ENCODE measurements around the gene PER3. TPM values are rescaled to one million over a fixed set of nuclear protein-coding genes. Genes with fewer than 3 reads are reported as not detected.

Gene PER3
- total RNA-seq, 5 donors from 2014 or later (not counting 1 experiment from before 2014, with no cell fraction given), result 4.2 to 13.5 (median 7.4) TPM

GRCh38 chr1:7831458-7831857, 47.4 kb downstream of the PER3 start:
- H3K27me3 ChIP-seq (replicated peaks in 1 of 2; ENCODE audit: control insufficient read depth in 2 of 2, extremely low read depth in 1 of 2, insufficient read depth in 2 of 2, low read length in 1 of 2), result no peaks in the 10 kb centered on the region
- H3K4me1 Mint-ChIP-seq, result peaks cover 0 to 24% (median 2%) of the 10 kb centered on the region in 3 donors
- CTCF ChIA-PET, result no interaction called here
- no peaks in the 10 kb centered on the region for H3K9me3 ChIP-seq
- H3K36me3 ChIP-seq (ENCODE audit: control insufficient read depth in 2 of 2, extremely low read depth in 1 of 2, insufficient read depth in 1 of 2, low read length in 1 of 2), result peaks cover 0 to 13% of the 10 kb centered on the region in 2 donors
- no peak overlapping the region for H3K4me3 ChIP-seq (ENCODE audit: control insufficient read depth in 1 of 2, extremely low read depth in 1 of 2, low read length in 1 of 2)
- no peak overlapping the region for H3K27ac ChIP-seq (ENCODE audit: low read length)
- no peaks in the 10 kb centered on the region for H3K27me3 Mint-ChIP-seq
- peaks cover 0 to 8% of the 10 kb centered on the region in 2 experiments for H3K4me1 ChIP-seq (ENCODE audit: control insufficient read depth in 1 of 2, extremely low read depth in 1 of 2, insufficient read depth in 2 of 2, low read length in 2 of 2)
- no peaks in the 10 kb centered on the region for H3K9me3 Mint-ChIP-seq
- ATAC-seq (replicated peaks in 1 of 4) (no peak), DNase-seq (no peak)
- no peak overlapping the region for H3K4me3 Mint-ChIP-seq
- peaks cover 29% of the 10 kb centered on the region for H3K36me3 Mint-ChIP-seq
- no peak overlapping the region for H3K27ac Mint-ChIP-seq
- POLR2A ChIA-PET, result no interaction called here
- no CpG with 5 or more reads among the region's 3 CpGs for WGBS (ENCODE audit: insufficient coverage)

GRCh38 chr1:7833035-7833434, 48.9 kb downstream of the PER3 start:
- POLR2A ChIA-PET, result interaction anchor here in 1 of 2 donors (0.6 kb wide), 1 partner anchor 146 kb away, joined by 4 read pairs; no protein-coding TSS in a partner anchor
- Mint-ChIP-seq H3K36me3 (peaks cover 34% of the 10 kb centered on the region), H3K4me1 (peaks cover 0 to 15% (median 2%) of the 10 kb centered on the region in 3 donors), H3K27me3 (no peaks in the 10 kb centered on the region), H3K9me3 (peaks cover 0 to 4% (median 0%) of the 10 kb centered on the region in 3 donors), H3K27ac (no peak overlapping the region), H3K4me3 (no peak overlapping the region)
- CTCF ChIA-PET, result no interaction called here
- peaks cover 0 to 4% of the 10 kb centered on the region in 2 experiments for H3K4me1 ChIP-seq (ENCODE audit: control insufficient read depth in 1 of 2, extremely low read depth in 1 of 2, insufficient read depth in 2 of 2, low read length in 2 of 2)
- H3K27me3 ChIP-seq (replicated peaks in 1 of 2; ENCODE audit: control insufficient read depth in 2 of 2, extremely low read depth in 1 of 2, insufficient read depth in 2 of 2, low read length in 1 of 2), result no peaks in the 10 kb centered on the region
- ATAC-seq (replicated peaks in 1 of 4) (no peak), DNase-seq (no peak)
- H3K9me3 ChIP-seq, result no peaks in the 10 kb centered on the region
- peaks cover 0 to 23% of the 10 kb centered on the region in 2 donors for H3K36me3 ChIP-seq (ENCODE audit: control insufficient read depth in 2 of 2, extremely low read depth in 1 of 2, insufficient read depth in 1 of 2, low read length in 1 of 2)
- H3K4me3 ChIP-seq (ENCODE audit: control insufficient read depth in 1 of 2, extremely low read depth in 1 of 2, low read length in 1 of 2), result no peak overlapping the region
- no peak overlapping the region for H3K27ac ChIP-seq (ENCODE audit: low read length)

GRCh38 chr1:7838714-7839113, 54.6 kb downstream of the PER3 start:
- no peaks in the 10 kb centered on the region for H3K4me1 ChIP-seq (ENCODE audit: control insufficient read depth in 1 of 2, extremely low read depth in 1 of 2, insufficient read depth in 2 of 2, low read length in 2 of 2)
- H3K9me3 Mint-ChIP-seq, result peaks cover 4 to 21% (median 11%) of the 10 kb centered on the region in 3 donors
- ChIA-PET CTCF (no interaction called here), POLR2A (interaction anchor here in 1 of 2 donors (0.6 kb wide), 1 partner anchor 711 kb away, joined by 4 read pairs; no protein-coding TSS in a partner anchor)
- peaks cover 0 to 3% (median 0%) of the 10 kb centered on the region in 3 donors for H3K4me1 Mint-ChIP-seq
- no peak overlapping the region for H3K4me3 ChIP-seq (ENCODE audit: control insufficient read depth in 1 of 2, extremely low read depth in 1 of 2, low read length in 1 of 2)
- H3K36me3 Mint-ChIP-seq, result peaks cover 58% of the 10 kb centered on the region
- H3K4me3 Mint-ChIP-seq, result no peak overlapping the region
- no peak overlapping the region for H3K27ac Mint-ChIP-seq
- DNase-seq (no peak), ATAC-seq (replicated peaks in 1 of 4) (no peak)
- no peaks in the 10 kb centered on the region for H3K9me3 ChIP-seq
- no peak overlapping the region for H3K27ac ChIP-seq (ENCODE audit: low read length)
- WGBS (ENCODE audit: insufficient coverage), result no CpG with 5 or more reads among the region's 2 CpGs
- no peaks in the 10 kb centered on the region for H3K27me3 Mint-ChIP-seq
- no peaks in the 10 kb centered on the region for H3K27me3 ChIP-seq (replicated peaks in 1 of 2; ENCODE audit: control insufficient read depth in 2 of 2, extremely low read depth in 1 of 2, insufficient read depth in 2 of 2, low read length in 1 of 2)
- peaks cover 0 to 48% of the 10 kb centered on the region in 2 donors for H3K36me3 ChIP-seq (ENCODE audit: control insufficient read depth in 2 of 2, extremely low read depth in 1 of 2, insufficient read depth in 1 of 2, low read length in 1 of 2)

- Histone ChIP-seq H3K27ac (ENCODE audit: low read length) (no peak overlapping the region), H3K36me3 (ENCODE audit: control insufficient read depth in 2 of 2, extremely low read depth in 1 of 2, insufficient read depth in 1 of 2, low read length in 1 of 2) (peaks cover 0 to 53% of the 10 kb centered on the region in 2 donors), H3K27me3 (replicated peaks in 1 of 2; ENCODE audit: control insufficient read depth in 2 of 2, extremely low read depth in 1 of 2, insufficient read depth in 2 of 2, low read length in 1 of 2) (no peaks in the 10 kb centered on the region), H3K9me3 (no peaks in the 10 kb centered on the region), H3K4me1 (ENCODE audit: control insufficient read depth in 1 of 2, extremely low read depth in 1 of 2, insufficient read depth in 2 of 2, low read length in 2 of 2) (no peaks in the 10 kb centered on the region), H3K4me3 (ENCODE audit: control insufficient read depth in 1 of 2, extremely low read depth in 1 of 2, low read length in 1 of 2) (no peak overlapping the region)
- Mint-ChIP-seq H3K27ac (no peak overlapping the region), H3K4me1 (peaks cover 0 to 3% (median 0%) of the 10 kb centered on the region in 3 donors), H3K36me3 (peaks cover 61% of the 10 kb centered on the region), H3K27me3 (no peaks in the 10 kb centered on the region), H3K4me3 (no peak overlapping the region), H3K9me3 (peaks cover 4 to 21% (median 11%) of the 10 kb centered on the region in 3 donors)
- 88% methylated on average over 1 of the region's 3 CpGs for WGBS (ENCODE audit: insufficient coverage)
- ChIA-PET CTCF (no interaction called here), POLR2A (no interaction called here)
- no peak for DNase-seq
- no peak for ATAC-seq (replicated peaks in 1 of 4)
Measured at GRCh38 chr1:7839526-7839925, 55.4 kb downstream of the PER3 start.

- Histone ChIP-seq H3K27ac (ENCODE audit: low read length) (no peak overlapping the region), H3K4me3 (ENCODE audit: control insufficient read depth in 1 of 2, extremely low read depth in 1 of 2, low read length in 1 of 2) (no peak overlapping the region), H3K4me1 (ENCODE audit: control insufficient read depth in 1 of 2, extremely low read depth in 1 of 2, insufficient read depth in 2 of 2, low read length in 2 of 2) (no peaks in the 10 kb centered on the region), H3K27me3 (replicated peaks in 1 of 2; ENCODE audit: control insufficient read depth in 2 of 2, extremely low read depth in 1 of 2, insufficient read depth in 2 of 2, low read length in 1 of 2) (no peaks in the 10 kb centered on the region), H3K36me3 (ENCODE audit: control insufficient read depth in 2 of 2, extremely low read depth in 1 of 2, insufficient read depth in 1 of 2, low read length in 1 of 2) (peaks cover 0 to 41% of the 10 kb centered on the region in 2 donors), H3K9me3 (no peaks in the 10 kb centered on the region)
- H3K27ac Mint-ChIP-seq, result no peak overlapping the region
- POLR2A ChIA-PET, result no interaction called here
- no peak for ATAC-seq (replicated peaks in 1 of 4)
- H3K9me3 Mint-ChIP-seq, result peaks cover 4 to 19% (median 11%) of the 10 kb centered on the region in 3 donors
- H3K4me3 Mint-ChIP-seq, result no peak overlapping the region
- peaks cover 0 to 3% (median 0%) of the 10 kb centered on the region in 3 donors for H3K4me1 Mint-ChIP-seq
- DNase-seq, result peak in 1 of 35 experiments; percentile 17
- peaks cover 49% of the 10 kb centered on the region for H3K36me3 Mint-ChIP-seq
- WGBS (ENCODE audit: insufficient coverage), result no CpG with 5 or more reads among the region's 4 CpGs
- CTCF ChIA-PET, result no interaction called here
- H3K27me3 Mint-ChIP-seq, result no peaks in the 10 kb centered on the region
Measured at GRCh38 chr1:7842517-7842916, 58.4 kb downstream of the PER3 start.

- Mint-ChIP-seq H3K9me3 (no peaks in the 10 kb centered on the region), H3K36me3 (peaks cover 28% of the 10 kb centered on the region), H3K27ac (no peak overlapping the region), H3K4me3 (no peak overlapping the region), H3K27me3 (no peaks in the 10 kb centered on the region), H3K4me1 (peaks cover 0 to 3% (median 0%) of the 10 kb centered on the region in 3 donors)
- ATAC-seq (replicated peaks in 1 of 4), result no peak
- Histone ChIP-seq H3K27me3 (replicated peaks in 1 of 2; ENCODE audit: control insufficient read depth in 2 of 2, extremely low read depth in 1 of 2, insufficient read depth in 2 of 2, low read length in 1 of 2) (no peaks in the 10 kb centered on the region), H3K36me3 (ENCODE audit: control insufficient read depth in 2 of 2, extremely low read depth in 1 of 2, insufficient read depth in 1 of 2, low read length in 1 of 2) (peaks cover 0 to 17% of the 10 kb centered on the region in 2 donors), H3K9me3 (no peaks in the 10 kb centered on the region), H3K4me3 (ENCODE audit: control insufficient read depth in 1 of 2, extremely low read depth in 1 of 2, low read length in 1 of 2) (no peak overlapping the region), H3K27ac (ENCODE audit: low read length) (no peak overlapping the region), H3K4me1 (ENCODE audit: control insufficient read depth in 1 of 2, extremely low read depth in 1 of 2, insufficient read depth in 2 of 2, low read length in 2 of 2) (no peaks in the 10 kb centered on the region)
- WGBS (ENCODE audit: insufficient coverage), result no CpG with 5 or more reads among the region's 2 CpGs
- CTCF ChIA-PET, result no interaction called here
- no peak for DNase-seq
- POLR2A ChIA-PET, result interaction anchor here in 1 of 2 donors (0.6 kb wide), 1 partner anchor 897 kb away, joined by 10 read pairs; no protein-coding TSS in a partner anchor
Measured at GRCh38 chr1:7845761-7846160, 61.7 kb downstream of the PER3 start.

- H3K4me3 Mint-ChIP-seq, result no peak overlapping the region
- POLR2A ChIA-PET, result no interaction called here
- no peaks in the 10 kb centered on the region for H3K9me3 Mint-ChIP-seq
- WGBS (ENCODE audit: insufficient coverage), result 68% methylated on average over 2 of the region's 7 CpGs
- CTCF ChIA-PET, result no interaction called here
- Histone ChIP-seq H3K4me3 (ENCODE audit: control insufficient read depth in 1 of 2, extremely low read depth in 1 of 2, low read length in 1 of 2) (no peak overlapping the region), H3K27me3 (replicated peaks in 1 of 2; ENCODE audit: control insufficient read depth in 2 of 2, extremely low read depth in 1 of 2, insufficient read depth in 2 of 2, low read length in 1 of 2) (no peaks in the 10 kb centered on the region), H3K36me3 (ENCODE audit: control insufficient read depth in 2 of 2, extremely low read depth in 1 of 2, insufficient read depth in 1 of 2, low read length in 1 of 2) (peaks cover 0 to 10% of the 10 kb centered on the region in 2 donors), H3K4me1 (ENCODE audit: control insufficient read depth in 1 of 2, extremely low read depth in 1 of 2, insufficient read depth in 2 of 2, low read length in 2 of 2) (no peaks in the 10 kb centered on the region), H3K9me3 (no peaks in the 10 kb centered on the region), H3K27ac (ENCODE audit: low read length) (no peak overlapping the region)
- H3K4me1 Mint-ChIP-seq, result peaks cover 0 to 3% (median 0%) of the 10 kb centered on the region in 3 donors
- DNase-seq (no peak), ATAC-seq (replicated peaks in 1 of 4) (no peak)
- peaks cover 29% of the 10 kb centered on the region for H3K36me3 Mint-ChIP-seq
- peaks cover 2 to 4% of the 10 kb centered on the region in 2 donors for H3K27me3 Mint-ChIP-seq
- H3K27ac Mint-ChIP-seq, result no peak overlapping the region
Measured at GRCh38 chr1:7846656-7847055, 62.6 kb downstream of the PER3 start.
